SK-N-SH (cell line): Measurements from ENCODE around the gene CLDN16. TPM values are rescaled to one million over a fixed set of nuclear protein-coding genes. Genes with fewer than 3 reads are reported as not detected.

Experiments
- CTCF ChIA-PET: fragments of 300-600, 350-600 bp; formaldehyde crosslinking; extraction: SDS; loops from one replicate; lab custom pipeline; 2021; lab: Yijun Ruan, JAX
- POLR2A ChIA-PET: fragments of 350-600 bp; sonication (Branson Sonifier 250); formaldehyde crosslinking; extraction: SDS; loops from one replicate; lab custom pipeline; 2020; ENCODE audit warnings: antibody characterized with exemption, inconsistent platforms; lab: Yijun Ruan, JAX
- DNase-seq: peaks from one replicate; pipeline ENCODE4 v3.0.0; 2012
- H2AFZ ChIP-seq: fragments of 200-600 bp; sonication (generic); 2 replicates; pipeline ENCODE4 v1.8.1; 2016; ENCODE audit warnings: antibody characterized with exemption, mild to moderate bottlenecking, low read depth
- H3F3A ChIP-seq: fragments of 200-600 bp; sonication (generic); replicated peaks from 2 replicates; pipeline ENCODE3; 2016; ENCODE audit warnings: antibody characterized with exemption, mild to moderate bottlenecking; ENCODE audit not compliant: insufficient read depth
- H3K27ac ChIP-seq, 2 experiments: fragments of 200-500 bp in 1 of 2; fragments of 200-600 bp in 1 of 2; sonication (Bioruptor generic) in 1 of 2; sonication (generic), shearing (Covaris generic) in 1 of 2; 2 replicates each; pipeline versions ENCODE4 v1.5.1 to v1.6.1; 2014 to 2016; ENCODE audit warnings: low read depth in 2 of 2, inconsistent platforms in 1 of 2, low read length in 1 of 2, mild to moderate bottlenecking in 1 of 2, mixed read lengths in 1 of 2
- H3K27me3 ChIP-seq: fragments of 200-600 bp; sonication (generic), shearing (Covaris generic); 2 replicates; pipeline ENCODE4 v1.6.1; 2016; ENCODE audit warnings: mixed run types; ENCODE audit not compliant: insufficient read depth
- H3K36me3 ChIP-seq, 2 experiments: fragments of 200-500 bp in 1 of 2; fragments of 200-600 bp in 1 of 2; sonication (Bioruptor generic) in 1 of 2; sonication (generic) in 1 of 2; replicated peaks in 1 of 2; 2 replicates each; pipeline versions ENCODE3 to v1.5.1; 2014 to 2016; ENCODE audit warnings: low read length in 1 of 2, mild to moderate bottlenecking in 1 of 2; ENCODE audit not compliant: insufficient read depth in 2 of 2, control insufficient read depth in 1 of 2
- H3K4me1 ChIP-seq, 2 experiments: fragments of 200-500 bp in 1 of 2; fragments of 200-600 bp in 1 of 2; sonication (Bioruptor generic) in 1 of 2; sonication (generic), shearing (Covaris generic) in 1 of 2; 2 replicates each; pipeline versions ENCODE4 v1.5.1 to v1.6.1; 2014 to 2016; ENCODE audit warnings: low read depth in 1 of 2, low read length in 1 of 2, mixed run types in 1 of 2; ENCODE audit not compliant: insufficient read depth in 2 of 2, control insufficient read depth in 1 of 2
- H3K4me2 ChIP-seq: fragments of 200-600 bp; sonication (generic), shearing (Covaris generic); 2 replicates; pipeline ENCODE4 v1.6.1; 2017; ENCODE audit warnings: mixed run types
- H3K4me3 ChIP-seq, 2 experiments: fragments of 200-500 bp in 1 of 2; fragments of 200-600 bp in 1 of 2; sonication (Bioruptor generic) in 1 of 2; sonication (generic), shearing (Covaris generic) in 1 of 2; 2 replicates each; pipeline versions ENCODE4 v1.5.1 to v1.8.1; 2014 to 2016; ENCODE audit warnings: low read depth in 2 of 2, inconsistent platforms in 1 of 2, low read length in 1 of 2, mild to moderate bottlenecking in 1 of 2, mixed read lengths in 1 of 2, moderate library complexity in 1 of 2
- H3K79me2 ChIP-seq: fragments of 200-600 bp; sonication (generic); 2 replicates; pipeline ENCODE4 v1.8.1; 2017; ENCODE audit warnings: mild to moderate bottlenecking; ENCODE audit not compliant: insufficient read depth
- H3K9ac ChIP-seq: fragments of 200-600 bp; sonication (generic); 2 replicates; pipeline ENCODE4 v1.6.1; 2017; ENCODE audit warnings: mixed run types
- H3K9me2 ChIP-seq: fragments of 200-600 bp; sonication (generic); 2 replicates; pipeline ENCODE4 v1.6.1; 2017; ENCODE audit warnings: mixed run types
- H3K9me3 ChIP-seq: fragments of 200-600 bp; sonication (generic); 2 replicates; pipeline ENCODE4 v1.6.1; 2017; ENCODE audit warnings: mixed run types, mild to moderate bottlenecking, moderate library complexity
- H4K20me1 ChIP-seq: fragments of 200-600 bp; sonication (generic); 2 replicates; pipeline ENCODE4 v1.6.1; 2017; ENCODE audit warnings: mild to moderate bottlenecking, mixed run types; ENCODE audit not compliant: insufficient read depth
- CHD2 ChIP-seq: fragments of 150-350 bp; IDR thresholded peaks from 2 replicates; pipeline ENCODE4 v1.6.1; 2018; ENCODE audit warnings: low read length; ENCODE audit not compliant: partially characterized antibody
- EZH2phosphoT487 ChIP-seq: fragments of 200-600 bp; sonication (generic); IDR thresholded peaks from 2 replicates; pipeline ENCODE4 v1.6.1; 2017; ENCODE audit warnings: low read depth, mixed run types, mild to moderate bottlenecking, antibody characterized with exemption, moderate library complexity, borderline replicate concordance
- FOXM1 ChIP-seq: IDR thresholded peaks from 2 replicates; pipeline ENCODE4 v1.4.0; 2012; ENCODE audit warnings: low read depth, mild to moderate bottlenecking
- GABPA ChIP-seq: IDR thresholded peaks from 2 replicates; pipeline ENCODE4 v1.4.0; 2012; ENCODE audit warnings: low read depth, mild to moderate bottlenecking
- GATA2 ChIP-seq: sonication (generic); formaldehyde crosslinking; IDR thresholded peaks from 2 replicates; pipeline ENCODE4 v1.5.0; 2020; ENCODE audit warnings: mild to moderate bottlenecking, missing genetic modification reagents
- IRF3 ChIP-seq: fragments of 150-350 bp; IDR thresholded peaks from 2 replicates; pipeline ENCODE4 v1.6.1; 2016; ENCODE audit warnings: mild to moderate bottlenecking, low read depth, low read length
- MXI1 ChIP-seq: IDR thresholded peaks from 2 replicates; pipeline ENCODE4 v1.6.1; 2012; ENCODE audit warnings: mild to moderate bottlenecking, low read depth, low read length, improper control_type of control experiment
- NRF1 ChIP-seq: IDR thresholded peaks from 2 replicates; pipeline ENCODE4 v1.6.1; 2012; ENCODE audit warnings: low read depth, mild to moderate bottlenecking, low read length
- POLR2AphosphoS5 ChIP-seq: IDR thresholded peaks from 2 replicates; pipeline ENCODE4 v1.6.1; 2012; ENCODE audit warnings: low read depth, low read length
- RAD21 ChIP-seq: IDR thresholded peaks from 2 replicates; pipeline ENCODE4 v1.6.1; 2012; ENCODE audit warnings: mild to moderate bottlenecking, low read length
- RFX5 ChIP-seq: IDR thresholded peaks from 2 replicates; pipeline ENCODE4 v1.6.1; 2012; ENCODE audit warnings: mild to moderate bottlenecking, improper control_type of control experiment, low read length
- SMC3 ChIP-seq: IDR thresholded peaks from 2 replicates; pipeline ENCODE4 v1.6.1; 2012; ENCODE audit warnings: low read depth, low read length, improper control_type of control experiment
- TCF12 ChIP-seq: IDR thresholded peaks from 2 replicates; pipeline ENCODE4 v1.4.0; 2012
- TEAD4 ChIP-seq: IDR thresholded peaks from 2 replicates; pipeline ENCODE4 v1.4.0; 2012; ENCODE audit warnings: mild to moderate bottlenecking, borderline replicate concordance; ENCODE audit not compliant: insufficient read depth
- USF2 ChIP-seq: fragments of 150-350 bp; IDR thresholded peaks from 2 replicates; pipeline ENCODE4 v1.6.1; 2017; ENCODE audit warnings: antibody characterized with exemption, low read length, low read depth, borderline replicate concordance
- WGBS: methylation state at CpG from one replicate; pipeline ENCODE4 v1.1.6; 2017; ENCODE audit warnings: low lambda C conversion rate; 5-methylcytosine and 5-hydroxymethylcytosine counted together
- polyA plus RNA-seq, 3 experiments: library from polyadenylated mRNA; depleted of rRNA; stranded (reverse); fragments of >200 nt; gene quantifications; 2 replicates each; pipeline ENCODE4 v1.2.3, GENCODE V29; 2012

Gene CLDN16
- polyA plus RNA-seq, 1 of the 3 experiments (the other 2 are of a cell fraction), result 0.02 TPM

DNA sequence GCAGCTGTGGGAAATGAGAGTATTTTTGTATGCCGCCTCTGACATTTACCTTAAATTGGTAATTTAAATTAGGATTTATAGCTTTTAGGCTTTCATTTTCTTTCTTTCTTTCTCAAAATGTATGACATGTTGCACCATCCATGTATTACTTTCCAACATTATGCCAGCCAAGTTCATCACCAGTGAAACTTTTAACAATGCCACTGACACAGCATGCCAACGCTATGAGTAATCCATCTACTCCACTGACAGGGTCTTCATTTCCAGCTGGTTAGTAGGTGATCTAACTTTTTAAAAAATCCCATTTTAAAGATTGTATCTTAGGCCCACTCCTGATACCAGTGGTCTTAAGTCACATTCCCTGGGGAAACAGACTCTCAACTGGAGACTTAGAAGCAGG is 21.8 kb upstream of the CLDN16 start (continued):
- TF ChIP-seq IRF3, result no peak

DNA sequence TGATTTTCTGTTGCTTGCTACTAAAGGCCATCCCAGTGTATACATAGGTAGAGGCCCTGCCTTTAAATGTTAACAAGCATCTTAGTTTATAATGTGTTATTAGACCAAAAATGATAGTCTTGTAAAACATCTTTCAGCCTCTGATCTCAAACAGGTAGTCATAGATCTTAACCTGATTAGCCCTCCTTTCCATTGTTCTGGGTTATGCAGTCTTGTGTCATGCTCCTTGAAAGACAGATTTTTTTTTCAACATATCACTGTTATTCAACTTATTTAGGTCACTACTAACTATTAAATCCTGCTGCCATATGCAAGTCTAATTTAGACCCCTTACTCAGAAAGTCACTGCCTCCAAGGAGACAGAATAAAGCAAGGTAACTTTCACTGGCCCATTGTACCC is 19.1 kb upstream of the CLDN16 start:
- Histone ChIP-seq H3K4me2 (no peak overlapping the region), H3K79me2 (no peaks in the 10 kb centered on the region), H2AFZ (no peak overlapping the region), H3K4me1 (no peaks in the 10 kb centered on the region), H3K27me3 (no peaks in the 10 kb centered on the region), H3K27ac (no peak overlapping the region), H3K36me3 (no peaks in the 10 kb centered on the region), H3K9me2 (no peaks in the 10 kb centered on the region), H3F3A (no peaks in the 10 kb centered on the region), H3K9ac (no peak overlapping the region), H3K4me3 (no peak overlapping the region), H3K9me3 (no peaks in the 10 kb centered on the region), H4K20me1 (no peaks in the 10 kb centered on the region)
- CTCF ChIA-PET, result no interaction called here
- POLR2A ChIA-PET, result no interaction called here
- no peak for DNase-seq
- TF ChIP-seq RAD21 (no peak), GATA2 (CRISPR knock-in tag) (no peak), USF2 (no peak), EZH2phosphoT487 (no peak), POLR2AphosphoS5 (no peak), FOXM1 (no peak), RFX5 (no peak), MXI1 (no peak)

DNA sequence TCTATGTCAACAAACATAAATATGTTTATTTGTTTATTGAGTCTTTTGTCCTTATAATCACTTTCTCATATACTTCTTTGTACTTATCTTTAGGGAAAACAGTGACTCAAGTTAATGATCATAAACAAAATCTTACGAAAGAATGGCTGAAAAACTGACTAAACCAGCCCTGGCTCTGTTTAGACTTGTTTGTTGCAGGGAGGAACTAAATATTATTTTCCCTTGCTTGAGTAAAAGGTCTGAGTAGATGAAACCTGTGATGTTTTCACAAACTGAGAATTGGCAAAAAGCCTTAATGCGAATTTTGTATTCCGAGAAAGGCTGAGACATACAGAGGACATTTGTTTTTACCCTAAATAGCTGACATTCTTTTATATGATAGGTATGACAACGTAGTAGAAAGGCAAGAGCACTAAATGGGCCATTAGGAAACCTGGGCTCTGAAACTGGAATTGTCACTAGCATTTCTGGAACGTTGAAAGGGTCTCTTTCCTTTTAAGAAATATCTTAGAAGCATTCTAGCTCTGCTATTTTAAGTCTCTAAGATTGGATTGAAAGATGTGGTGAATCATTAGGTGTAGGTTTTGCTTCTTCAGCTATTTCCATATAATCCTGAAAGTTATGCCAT is 18.2 kb upstream of the CLDN16 start:
- Histone ChIP-seq H3K36me3 (no peaks in the 10 kb centered on the region), H3K4me3 (no peak overlapping the region), H3K4me2 (no peak overlapping the region), H3K79me2 (no peaks in the 10 kb centered on the region), H3K27me3 (no peaks in the 10 kb centered on the region), H3K9me2 (no peaks in the 10 kb centered on the region), H3K4me1 (no peaks in the 10 kb centered on the region), H2AFZ (no peak overlapping the region), H3K9ac (no peak overlapping the region), H3K9me3 (no peaks in the 10 kb centered on the region), H4K20me1 (no peaks in the 10 kb centered on the region), H3K27ac (no peak overlapping the region), H3F3A (no peaks in the 10 kb centered on the region)
- WGBS, result 7% methylated on average over 5 of the region's 5 CpGs
- ChIA-PET CTCF (no interaction called here), POLR2A (no interaction called here)
- no peak for DNase-seq
- TF ChIP-seq TCF12 (no peak), NRF1 (no peak), CHD2 (no peak), GATA2 (CRISPR knock-in tag) (no peak), SMC3 (no peak), TEAD4 (no peak), GABPA (no peak)
